Lung (tissue), 12 donors: ENCODE data around the gene ULBP2. TPM values are rescaled to one million over a fixed set of nuclear protein-coding genes. Genes with fewer than 3 reads are reported as not detected.

Source experiments
- ATAC-seq: fragments of 200-7000 bp; cut with Tn5 transposase; one replicate; pipeline ENCODE4 v1.9.1; 2020; ENCODE audit warnings: moderate number of reproducible peaks; ENCODE audit not compliant: insufficient read depth, low FRiP score
- DNase-seq, 3 donors: peaks; one replicate each; pipeline ENCODE4 v3.0.0-alpha.2; 2013 to 2017
- H3K27ac ChIP-seq, 2 donors: one replicate each; pipeline ENCODE4 v1.5.1; 2013; ENCODE audit warnings: mild to moderate bottlenecking in 2 of 2, moderate library complexity in 2 of 2, control low read depth in 1 of 2, inconsistent platforms in 1 of 2, low read depth in 1 of 2, low read length in 1 of 2
- H3K27me3 ChIP-seq, 3 donors: one replicate each; pipeline ENCODE4 v1.5.1; 2013; ENCODE audit warnings: low read length in 2 of 3; ENCODE audit not compliant: control insufficient read depth in 3 of 3, insufficient read depth in 3 of 3
- H3K36me3 ChIP-seq, 4 donors: one replicate each; pipeline ENCODE4 v1.5.1; 2013; ENCODE audit warnings: low read length in 4 of 4, mild to moderate bottlenecking in 1 of 4, moderate library complexity in 1 of 4; ENCODE audit not compliant: control insufficient read depth in 4 of 4, insufficient read depth in 4 of 4
- H3K4me1 ChIP-seq, 5 donors: one replicate each; pipeline ENCODE4 v1.5.1; 2013; ENCODE audit warnings: low read length in 5 of 5, mild to moderate bottlenecking in 2 of 5, moderate library complexity in 1 of 5; ENCODE audit not compliant: control insufficient read depth in 5 of 5, insufficient read depth in 5 of 5
- H3K4me3 ChIP-seq: one replicate; pipeline ENCODE4 v1.5.1; 2013; ENCODE audit warnings: mild to moderate bottlenecking, control low read depth, moderate library complexity
- H3K9ac ChIP-seq, 2 donors: one replicate each; pipeline ENCODE4 v1.5.1; 2013; ENCODE audit warnings: low read length in 2 of 2, control low read depth in 1 of 2; ENCODE audit not compliant: insufficient read depth in 1 of 2
- H3K9me3 ChIP-seq, 4 donors: one replicate each; pipeline ENCODE4 v1.5.1; 2013; ENCODE audit warnings: low read length in 3 of 4, mild to moderate bottlenecking in 1 of 4, moderate library complexity in 1 of 4; ENCODE audit not compliant: control insufficient read depth in 4 of 4, insufficient read depth in 3 of 4
- WGBS, 2 donors: extraction: QIAGEN DNeasy Blood & Tissue Kit; methylation state at CpG; one replicate each; pipeline ENCODE4 v1.1.7; 2013; 5-methylcytosine and 5-hydroxymethylcytosine counted together
- polyA plus RNA-seq, 2 donors: library from polyadenylated mRNA; stranded (reverse); fragments of 200-250 nt; gene quantifications; one replicate each; pipeline ENCODE4 v1.2.1, GENCODE V29; 2013
- total RNA-seq, 2 donors: library from RNA; depleted of rRNA in 1 of 2; stranded (reverse); fragments of >200 nt in 1 of 2; gene quantifications; one replicate each; pipeline ENCODE4 v1.2.1, GENCODE V29; 2014 to 2021
- TF ChIP-seq, protein P1 (sequence below): IDR thresholded peaks from 2 replicates; pipeline ENCODE4 v1.5.1; 2012; ENCODE audit warnings: mild to moderate bottlenecking; ENCODE audit errors: control extremely low read depth, extremely low read depth
- donor health status: control.
- donor health status: control.
- donor health status: Bipolar disorder and iron deficiency.
- donor health status: healthy.
- donor health status: DM: yes; HTN: yes; CAD: no.

Gene ULBP2
- total and polyA plus RNA-seq, 4 donors: 1.2 to 6.2 (median 2.7) TPM

DNA sequence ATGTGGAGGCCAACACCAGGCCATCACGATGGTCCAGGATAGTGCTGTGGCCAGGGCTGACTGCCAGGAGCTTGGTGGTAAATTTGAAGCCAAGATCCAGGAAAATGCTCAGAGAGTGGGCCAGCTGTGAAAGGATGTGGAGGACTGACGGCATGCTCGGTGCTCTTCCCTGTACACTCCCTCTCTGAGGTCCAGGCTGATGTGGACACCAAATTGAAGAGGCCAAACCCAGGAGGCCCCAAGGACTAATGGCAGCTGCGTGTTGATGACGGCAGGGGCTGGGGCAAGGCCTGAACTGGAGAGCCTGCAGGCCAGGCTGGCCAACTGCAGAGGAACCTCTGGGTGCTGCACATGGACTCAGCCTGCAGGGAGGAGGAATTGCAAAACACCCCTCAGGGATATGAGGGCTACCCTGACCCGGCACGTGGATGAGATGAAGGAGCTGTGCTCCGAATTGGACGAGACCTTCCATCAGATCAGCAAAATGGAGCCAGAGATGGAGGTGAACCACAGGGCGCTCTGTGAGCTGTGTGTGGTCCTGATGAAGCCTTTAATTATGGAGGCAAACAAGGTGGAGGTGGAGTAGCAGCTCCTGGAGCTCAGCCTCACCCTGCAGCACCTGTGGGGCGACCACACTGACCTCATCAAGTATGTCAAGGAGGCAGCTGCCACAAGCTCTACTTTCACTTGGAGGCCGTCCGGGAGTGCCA lies 37.0 kb upstream of the ULBP2 start:
- no peak overlapping the region for H3K4me3 ChIP-seq
- 88 to 91% methylated on average over 13 of the region's 13 CpGs for WGBS, 2 donors
- H3K36me3 ChIP-seq: no peaks in the 10 kb centered on the region
- TF ChIP-seq, protein P1, sequence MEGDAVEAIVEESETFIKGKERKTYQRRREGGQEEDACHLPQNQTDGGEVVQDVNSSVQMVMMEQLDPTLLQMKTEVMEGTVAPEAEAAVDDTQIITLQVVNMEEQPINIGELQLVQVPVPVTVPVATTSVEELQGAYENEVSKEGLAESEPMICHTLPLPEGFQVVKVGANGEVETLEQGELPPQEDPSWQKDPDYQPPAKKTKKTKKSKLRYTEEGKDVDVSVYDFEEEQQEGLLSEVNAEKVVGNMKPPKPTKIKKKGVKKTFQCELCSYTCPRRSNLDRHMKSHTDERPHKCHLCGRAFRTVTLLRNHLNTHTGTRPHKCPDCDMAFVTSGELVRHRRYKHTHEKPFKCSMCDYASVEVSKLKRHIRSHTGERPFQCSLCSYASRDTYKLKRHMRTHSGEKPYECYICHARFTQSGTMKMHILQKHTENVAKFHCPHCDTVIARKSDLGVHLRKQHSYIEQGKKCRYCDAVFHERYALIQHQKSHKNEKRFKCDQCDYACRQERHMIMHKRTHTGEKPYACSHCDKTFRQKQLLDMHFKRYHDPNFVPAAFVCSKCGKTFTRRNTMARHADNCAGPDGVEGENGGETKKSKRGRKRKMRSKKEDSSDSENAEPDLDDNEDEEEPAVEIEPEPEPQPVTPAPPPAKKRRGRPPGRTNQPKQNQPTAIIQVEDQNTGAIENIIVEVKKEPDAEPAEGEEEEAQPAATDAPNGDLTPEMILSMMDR: no peak
- peaks cover 0 to 8% (median 0%) of the 10 kb centered on the region in 4 donors for H3K9me3 ChIP-seq
- no peak for DNase-seq
- H3K27ac ChIP-seq: no peak overlapping the region
- no peak for ATAC-seq
- peaks cover 0 to 4% (median 0%) of the 10 kb centered on the region in 5 donors for H3K4me1 ChIP-seq
- H3K27me3 ChIP-seq: no peaks in the 10 kb centered on the region
- no peak overlapping the region for H3K9ac ChIP-seq

DNA sequence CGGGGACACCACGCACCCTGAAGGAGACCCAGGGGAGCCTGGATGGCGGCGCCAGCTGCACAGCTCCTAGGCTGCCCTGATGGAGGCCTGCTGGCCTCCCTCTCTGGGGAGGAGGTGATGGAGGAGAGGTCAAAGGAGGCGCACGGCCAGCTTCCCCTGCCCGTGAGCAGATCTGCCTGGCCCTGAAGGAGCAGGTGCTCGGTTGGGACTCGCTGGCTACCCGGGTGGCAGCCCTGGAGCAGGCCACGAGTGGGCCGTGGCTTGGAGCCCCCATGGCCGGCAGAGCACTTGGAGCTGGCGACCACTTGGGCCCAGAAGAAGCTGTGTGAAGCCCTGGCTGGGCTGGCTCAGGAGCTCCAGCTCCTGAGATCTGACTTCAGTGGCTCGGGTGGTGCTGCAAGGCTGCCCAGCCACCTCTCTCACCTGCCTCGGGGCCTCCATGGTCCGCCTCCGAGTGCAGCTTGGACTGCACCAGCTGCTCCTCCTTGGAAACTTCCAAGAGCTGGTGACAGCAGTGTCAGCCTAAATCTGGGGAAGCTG lies 36.4 kb upstream of the ULBP2 start:
- Histone ChIP-seq H3K27ac (no peak overlapping the region), H3K4me3 (no peak overlapping the region), H3K9me3 (peaks cover 0 to 8% (median 0%) of the 10 kb centered on the region in 4 donors), H3K27me3 (no peaks in the 10 kb centered on the region), H3K9ac (no peak overlapping the region), H3K36me3 (no peaks in the 10 kb centered on the region), H3K4me1 (peaks cover 0 to 4% (median 0%) of the 10 kb centered on the region in 5 donors)
- whole genome bisulfite sequencing, 2 donors: 88 to 93% methylated on average over 18 of the region's 18 CpGs
- ATAC-seq: peak; percentile 30
- TF ChIP-seq, protein P1: no peak
- DNase-seq: no peak

DNA sequence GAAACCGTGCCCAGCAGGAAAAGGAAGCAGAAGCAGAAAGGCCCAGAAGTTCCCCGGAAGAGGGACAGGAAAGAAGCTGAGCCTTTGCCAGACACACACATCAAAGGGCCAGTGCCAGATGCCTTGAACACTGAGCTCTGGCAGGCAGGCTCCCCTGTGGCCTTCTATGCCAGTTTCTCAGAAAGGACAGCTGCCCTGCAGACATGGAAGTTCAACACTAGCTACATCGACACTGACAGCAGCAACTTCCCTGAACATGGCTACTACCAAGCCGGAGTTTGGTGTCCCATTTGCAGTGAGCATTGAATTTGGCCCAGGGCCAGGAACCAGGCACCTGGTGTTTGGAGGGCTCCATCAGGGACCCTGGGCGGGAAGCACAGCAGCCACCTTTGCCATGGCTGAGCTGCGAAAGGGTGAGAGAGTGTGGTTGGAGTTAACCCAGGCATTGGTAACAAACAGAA lies 35.9 kb upstream of the ULBP2 start:
- 70 to 71% methylated on average over 6 of the region's 6 CpGs for WGBS, 2 donors
- ATAC-seq (no peak), DNase-seq (no peak)
- H3K36me3 ChIP-seq: no peaks in the 10 kb centered on the region
- H3K9ac ChIP-seq: no peak overlapping the region
- H3K4me1 ChIP-seq: peaks cover 0 to 4% (median 0%) of the 10 kb centered on the region in 5 donors
- peaks cover 0 to 8% (median 0%) of the 10 kb centered on the region in 4 donors for H3K9me3 ChIP-seq
- no peak overlapping the region for H3K4me3 ChIP-seq
- TF ChIP-seq, protein P1: no peak
- H3K27ac ChIP-seq: no peak overlapping the region
- H3K27me3 ChIP-seq: no peaks in the 10 kb centered on the region
